H1 (cell line): ENCODE data around the gene SYDE2.

ENCODE experiments used
- ATF2 ChIP-seq: IDR thresholded peaks from 2 replicates; pipeline ENCODE4 v1.6.1; 2012; ENCODE audit warnings: low read length, inconsistent platforms
- CTCF ChIP-seq, 3 experiments: IDR thresholded peaks; 1 replicate in 2 of 3; 2 replicates in 1 of 3; pipeline versions ENCODE4 v1.5.1 to v1.6.1; 2011; ENCODE audit warnings: low read length in 3 of 3, mild to moderate bottlenecking in 3 of 3, inconsistent platforms in 2 of 3, low read depth in 1 of 3, moderate library complexity in 1 of 3; ENCODE audit not compliant: insufficient read depth in 1 of 3; ENCODE audit errors: control extremely low read depth in 1 of 3
- EZH2 ChIP-seq: fragments of 200-600 bp; sonication (generic); IDR thresholded peaks from 2 replicates; pipeline ENCODE4 v1.7.1; 2012; ENCODE audit warnings: low read depth, mild to moderate bottlenecking, moderate library complexity, low read length, inconsistent platforms; ENCODE audit not compliant: severe bottlenecking
- GTF2F1 ChIP-seq: IDR thresholded peaks from 2 replicates; pipeline ENCODE4 v1.6.1; 2012; ENCODE audit warnings: low read depth, low read length, improper control_type of control experiment, borderline replicate concordance
- NRF1 ChIP-seq: IDR thresholded peaks from 2 replicates; pipeline ENCODE4 v1.6.1; 2011; ENCODE audit warnings: mild to moderate bottlenecking, low read depth, low read length, improper control_type of control experiment
- POLR2A ChIP-seq, 2 experiments: IDR thresholded peaks; 1 replicate in 1 of 2; 2 replicates in 1 of 2; pipeline ENCODE4 v1.6.1; 2011; ENCODE audit warnings: low read depth in 2 of 2, low read length in 2 of 2, mild to moderate bottlenecking in 2 of 2; ENCODE audit errors: control extremely low read depth in 1 of 2
- RAD21 ChIP-seq, 2 experiments: IDR thresholded peaks in 1 of 2; conservative IDR thresholded peaks in 1 of 2; 2 replicates each; pipeline ENCODE4 v1.6.1; 2011; ENCODE audit warnings: low read depth in 2 of 2, low read length in 2 of 2, improper control_type of control experiment in 1 of 2, inconsistent platforms in 1 of 2, mild to moderate bottlenecking in 1 of 2, moderate library complexity in 1 of 2
- SAP30 ChIP-seq: fragments of 300-600 bp; sonication (generic); IDR thresholded peaks from 2 replicates; pipeline ENCODE4 v1.7.1; 2012; ENCODE audit warnings: low read length, moderate library complexity, mild to moderate bottlenecking, inconsistent platforms; ENCODE audit not compliant: insufficient read depth, insufficient replicate concordance
- TAF1 ChIP-seq: IDR thresholded peaks from 2 replicates; pipeline ENCODE4 v1.6.1; 2011; ENCODE audit warnings: mild to moderate bottlenecking, low read depth, low read length

GRCh38 chr1:85245891-85246290 is 45.1 kb upstream of the SYDE2 start:
- no peak for TF ChIP-seq POLR2A (IDR thresholded peaks at IDR 0.05; ENCODE audit: control extremely low read depth in 1 of 2, low read depth in 2 of 2, low read length in 2 of 2)
- TF ChIP-seq GTF2F1 = no peak
- TF ChIP-seq NRF1 = no peak
- no peak for TF ChIP-seq SAP30
- TF ChIP-seq CTCF (IDR thresholded peaks at IDR 0.05; ENCODE audit: control extremely low read depth in 1 of 3, insufficient read depth in 1 of 3, low read depth in 1 of 3, low read length in 3 of 3) = no peak
- TF ChIP-seq RAD21 (IDR thresholded peaks at IDR 0.05 in 1 of 2, conservative IDR thresholded peaks at IDR 0.05 in 1 of 2; ENCODE audit: low read depth in 2 of 2, low read length in 2 of 2) = no peak
- no peak for TF ChIP-seq ATF2
- TF ChIP-seq TAF1 = no peak
- TF ChIP-seq EZH2 = no peak
